HUES48 (cell line): ENCODE data around the gene TMEM174.
"Not testable (repeated sequence)": the region's sequence is repeated elsewhere in the genome, so short reads cannot be mapped to it uniquely, and the experiment has no call there.

Source experiments
- H3K27ac ChIP-seq: one replicate; pipeline ENCODE4 v1.7.0; 2013; ENCODE audit warnings: low read depth, low read length, inconsistent platforms
- H3K27me3 ChIP-seq: 2 replicates; pipeline ENCODE4 v1.6.1; 2013; ENCODE audit warnings: mild to moderate bottlenecking, low read length; ENCODE audit not compliant: control insufficient read depth, insufficient read depth
- H3K36me3 ChIP-seq: 2 replicates; pipeline ENCODE4 v1.6.1; 2013; ENCODE audit warnings: low read length; ENCODE audit not compliant: control insufficient read depth, insufficient read depth
- H3K4me1 ChIP-seq: 2 replicates; pipeline ENCODE4 v1.6.1; 2013; ENCODE audit warnings: mild to moderate bottlenecking, low read length; ENCODE audit not compliant: control insufficient read depth, insufficient read depth
- H3K4me3 ChIP-seq: 2 replicates; pipeline ENCODE4 v1.5.1; 2013; ENCODE audit warnings: mild to moderate bottlenecking, low read depth, low read length
- H3K9ac ChIP-seq: 2 replicates; pipeline ENCODE4 v1.6.1; 2013; ENCODE audit warnings: mild to moderate bottlenecking, low read depth, low read length, moderate library complexity
- H3K9me3 ChIP-seq: 2 replicates; pipeline ENCODE4 v1.6.1; 2013; ENCODE audit warnings: low read length; ENCODE audit not compliant: control insufficient read depth, insufficient read depth

The TMEM174 gene

DNA sequence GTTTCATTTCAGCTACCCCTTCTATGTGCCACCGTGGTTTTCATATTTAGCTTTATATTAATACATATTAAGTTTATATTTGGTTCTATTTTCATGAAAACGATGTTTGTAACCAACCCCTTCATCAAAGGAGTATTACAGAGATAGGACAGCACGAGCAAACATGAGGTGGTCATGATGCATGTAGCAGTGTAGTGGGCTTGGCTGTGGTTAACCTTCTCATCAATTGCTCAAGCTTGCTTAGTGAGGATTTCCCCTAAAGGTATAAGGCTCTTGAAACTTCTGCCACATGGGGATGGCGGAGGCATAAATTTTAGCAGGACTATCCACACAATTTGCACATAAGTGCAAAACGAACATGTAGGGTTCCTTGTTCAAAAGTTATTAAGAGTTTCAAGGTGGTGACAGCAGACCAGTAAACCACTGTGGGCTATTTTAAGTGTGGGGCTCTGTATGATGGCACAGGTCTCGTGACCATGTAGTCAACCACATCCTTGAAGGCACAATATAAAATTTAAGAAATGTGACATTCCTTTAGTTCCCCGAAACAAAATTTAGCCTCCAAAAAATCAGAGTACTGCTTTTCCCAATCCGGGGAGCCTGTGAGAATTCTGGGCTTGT is 24.8 kb downstream of the TMEM174 start:
- H3K4me1 ChIP-seq, result no peaks in the 10 kb centered on the region
- H3K27ac ChIP-seq, result no peak overlapping the region
- H3K27me3 ChIP-seq, result peaks cover 7% of the 10 kb centered on the region
- H3K9me3 ChIP-seq, result no peaks in the 10 kb centered on the region
- H3K4me3 ChIP-seq, result no peak overlapping the region
- no peak overlapping the region for H3K9ac ChIP-seq
- H3K36me3 ChIP-seq, result no peaks in the 10 kb centered on the region

DNA sequence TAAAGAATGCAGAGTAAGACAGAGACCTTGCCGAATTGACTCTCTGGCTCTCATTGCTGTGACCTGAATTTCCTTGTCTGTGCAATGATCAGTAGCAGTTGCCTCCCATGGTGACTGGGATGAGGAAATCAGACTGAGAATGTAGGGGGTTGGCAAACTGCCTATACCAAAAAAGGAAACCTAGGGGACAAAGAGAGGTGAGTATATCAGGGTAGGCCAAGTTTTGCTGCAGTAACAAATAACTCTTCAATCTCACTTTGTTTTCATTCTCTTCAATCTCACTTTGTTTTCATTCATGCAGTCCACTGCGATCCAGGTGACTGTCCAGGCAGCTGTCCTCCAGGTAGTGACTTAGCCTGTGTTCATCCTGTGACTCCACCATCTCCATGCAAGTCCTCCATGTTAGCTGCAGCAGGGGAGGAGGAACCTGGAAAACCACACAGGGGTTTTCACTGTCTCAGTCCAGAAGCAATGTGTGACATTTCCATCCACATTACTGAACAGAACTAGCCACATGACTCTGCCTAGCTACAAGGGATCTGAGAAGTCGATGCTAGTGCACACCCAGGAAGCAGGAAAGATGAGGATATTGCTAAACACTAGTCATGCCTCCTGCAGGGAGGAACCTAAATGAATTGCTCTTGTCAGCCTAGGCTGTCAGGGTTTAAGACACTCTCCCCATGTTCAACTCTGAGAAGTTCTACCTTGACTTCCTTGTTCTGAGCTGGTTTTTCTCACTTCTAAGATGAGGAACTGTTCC is 26.0 kb downstream of the TMEM174 start:
- Histone ChIP-seq H3K9ac (no peak overlapping the region), H3K4me3 (no peak overlapping the region), H3K27me3 (peaks cover 7% of the 10 kb centered on the region), H3K9me3 (no peaks in the 10 kb centered on the region), H3K27ac (no peak overlapping the region), H3K4me1 (no peaks in the 10 kb centered on the region), H3K36me3 (no peaks in the 10 kb centered on the region)

DNA sequence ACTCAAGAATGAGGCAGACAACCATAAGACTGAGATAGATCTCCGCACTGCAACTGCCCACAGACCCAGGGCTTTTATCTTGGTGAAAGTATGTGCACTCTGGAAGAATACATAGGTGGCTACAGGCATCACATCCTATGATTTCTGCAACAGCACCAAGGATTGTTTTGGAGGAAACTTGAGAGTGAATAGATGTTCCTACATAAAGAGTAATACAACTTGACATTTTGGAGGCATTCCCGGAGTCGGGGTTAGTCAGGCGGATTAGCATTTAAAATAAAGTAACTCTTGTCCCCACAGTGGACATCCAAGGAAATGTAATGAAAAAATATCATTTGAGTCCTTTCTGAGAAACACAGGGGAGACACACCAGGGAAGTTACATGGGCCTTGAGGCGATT is 26.7 kb downstream of the TMEM174 start:
- Histone ChIP-seq H3K9me3 (no peaks in the 10 kb centered on the region), H3K9ac (no peak overlapping the region), H3K4me3 (no peak overlapping the region), H3K36me3 (no peaks in the 10 kb centered on the region), H3K4me1 (no peaks in the 10 kb centered on the region), H3K27ac (no peak overlapping the region), H3K27me3 (peaks cover 7% of the 10 kb centered on the region)

DNA sequence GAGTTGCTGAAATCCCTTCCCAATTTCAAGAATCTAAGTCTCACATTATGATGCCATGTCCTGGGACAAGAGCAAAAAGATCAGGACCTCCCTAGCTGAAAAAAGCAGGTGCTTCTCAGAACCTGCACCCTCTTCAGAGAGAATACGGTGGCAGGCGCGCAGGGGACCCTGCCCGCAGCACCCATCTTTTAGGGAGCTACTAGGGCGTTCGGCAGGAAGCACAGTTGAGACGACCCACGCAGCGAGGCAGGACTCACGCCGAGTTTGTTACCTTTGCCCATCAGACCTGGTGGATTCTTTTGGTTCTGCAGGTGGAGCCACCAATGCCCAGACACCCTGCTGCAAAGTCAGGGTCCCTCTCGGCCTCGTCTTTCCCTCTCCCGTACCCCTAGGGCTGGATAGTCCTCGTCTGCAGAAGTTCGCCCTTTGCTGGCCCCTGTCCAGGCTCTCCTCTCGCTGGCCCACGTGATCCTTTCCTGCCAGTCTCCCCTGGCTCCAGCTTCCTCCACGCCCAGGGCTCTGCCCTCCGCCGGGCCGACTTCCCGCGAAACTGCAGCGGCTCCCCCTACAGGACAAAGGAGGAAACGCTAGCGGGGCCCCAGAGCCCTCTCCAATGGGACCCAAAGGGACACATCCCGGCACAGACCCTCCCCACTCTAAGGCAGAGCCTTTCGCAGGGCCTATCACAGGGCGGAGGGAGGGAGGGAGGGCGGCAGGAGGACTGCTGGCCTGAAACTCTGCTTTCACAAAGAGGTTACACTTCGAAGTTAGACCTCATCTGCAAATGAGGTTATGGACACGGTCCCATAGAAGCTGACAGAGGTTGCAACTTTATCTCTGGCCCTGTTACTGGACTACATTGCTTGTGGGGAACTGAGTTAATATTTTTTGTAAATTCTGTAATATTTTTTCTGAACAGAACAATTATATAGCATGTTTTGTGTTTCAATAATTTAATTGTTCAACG is 28.8 kb downstream of the TMEM174 start:
- peaks cover 7% of the 10 kb centered on the region for H3K27me3 ChIP-seq
- H3K4me1 ChIP-seq, result no peaks in the 10 kb centered on the region
- H3K27ac ChIP-seq, result no peak overlapping the region
- H3K36me3 ChIP-seq, result no peaks in the 10 kb centered on the region
- no peaks in the 10 kb centered on the region for H3K9me3 ChIP-seq
- no peak overlapping the region for H3K9ac ChIP-seq
- H3K4me3 ChIP-seq, result no peak overlapping the region; the same call in 1 of the 2 replicates

DNA sequence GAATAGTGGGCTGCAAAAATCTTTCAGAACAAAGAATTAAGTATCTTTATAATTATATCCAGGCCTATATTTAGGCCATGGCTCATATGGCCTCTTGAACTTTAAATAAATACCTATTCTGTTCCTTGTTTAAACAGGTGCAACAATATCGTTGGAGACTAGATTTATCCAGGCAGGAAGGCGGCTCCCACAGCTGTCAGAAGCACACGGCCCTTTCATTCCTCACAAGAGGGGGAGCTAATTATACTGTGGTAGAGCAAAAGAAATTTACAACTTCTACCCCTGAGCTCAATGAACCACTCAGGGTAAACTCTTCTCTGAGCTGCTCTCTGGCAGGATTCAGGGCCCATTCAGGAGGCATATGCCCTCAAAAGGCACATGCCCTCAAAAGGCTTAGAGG is 31.3 kb downstream of the TMEM174 start:
- Histone ChIP-seq H3K9ac (no peak overlapping the region), H3K9me3 (no peaks in the 10 kb centered on the region)

DNA sequence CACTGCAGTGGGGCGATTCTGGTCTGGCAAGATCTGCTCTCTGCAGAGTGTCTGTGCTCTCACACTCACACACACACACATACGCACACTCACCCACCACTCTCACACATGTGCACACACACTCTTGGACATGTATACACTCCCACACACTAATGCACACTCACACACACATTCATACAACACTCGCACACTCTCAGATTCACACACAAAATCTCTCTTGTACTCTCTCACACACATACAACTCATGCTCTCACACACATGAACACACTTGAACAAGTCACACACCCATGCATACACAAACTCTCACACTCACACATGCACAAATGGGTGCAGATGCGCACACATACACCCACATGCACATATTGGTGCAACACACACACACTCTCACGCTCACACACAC is 31.7 kb downstream of the TMEM174 start:
- no peaks in the 10 kb centered on the region for H3K36me3 ChIP-seq
- no peaks in the 10 kb centered on the region; the same call in 1 of the 2 replicates for H3K9me3 ChIP-seq
- H3K27me3 ChIP-seq, result peaks cover 7% of the 10 kb centered on the region
- H3K4me3 ChIP-seq, result no peak overlapping the region
- no peaks in the 10 kb centered on the region for H3K4me1 ChIP-seq
- no peak overlapping the region for H3K9ac ChIP-seq
- H3K27ac ChIP-seq, result no peak overlapping the region

More for the DNA sequence above, 31.3 kb downstream of the TMEM174 start:
- H3K36me3 ChIP-seq, result no peaks in the 10 kb centered on the region
- H3K4me1 ChIP-seq, result no peaks in the 10 kb centered on the region
- H3K27ac ChIP-seq, result no peak overlapping the region
- H3K27me3 ChIP-seq, result peaks cover 7% of the 10 kb centered on the region
- H3K4me3 ChIP-seq, result no peak overlapping the region

DNA sequence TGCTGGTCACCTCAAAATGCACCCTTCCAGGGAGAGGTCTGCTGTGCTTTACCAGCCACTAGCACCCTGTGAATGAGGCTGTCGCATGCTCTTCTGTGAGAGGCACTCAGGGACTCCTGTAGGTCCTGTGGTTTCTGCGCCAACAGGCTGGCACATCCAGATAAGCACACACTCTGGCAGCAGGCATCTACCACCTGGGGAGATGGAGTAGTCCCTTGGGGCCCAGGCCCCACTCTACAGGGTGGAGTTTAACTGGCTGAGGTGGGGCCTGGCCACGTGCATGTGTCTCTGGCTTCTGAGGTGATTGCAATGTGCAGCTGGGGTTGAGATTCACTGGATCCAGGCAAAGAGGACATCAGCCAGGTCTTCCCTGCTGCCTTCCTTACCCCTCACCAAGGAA is 32.3 kb downstream of the TMEM174 start:
- H3K27ac ChIP-seq, result no peak overlapping the region
- H3K36me3 ChIP-seq, result no peaks in the 10 kb centered on the region
- no peak overlapping the region for H3K9ac ChIP-seq
- H3K27me3 ChIP-seq, result peaks cover 7% of the 10 kb centered on the region
- H3K9me3 ChIP-seq, result no peaks in the 10 kb centered on the region; the same call in 1 of the 2 replicates
- H3K4me1 ChIP-seq, result no peaks in the 10 kb centered on the region
- H3K4me3 ChIP-seq, result no peak overlapping the region

DNA sequence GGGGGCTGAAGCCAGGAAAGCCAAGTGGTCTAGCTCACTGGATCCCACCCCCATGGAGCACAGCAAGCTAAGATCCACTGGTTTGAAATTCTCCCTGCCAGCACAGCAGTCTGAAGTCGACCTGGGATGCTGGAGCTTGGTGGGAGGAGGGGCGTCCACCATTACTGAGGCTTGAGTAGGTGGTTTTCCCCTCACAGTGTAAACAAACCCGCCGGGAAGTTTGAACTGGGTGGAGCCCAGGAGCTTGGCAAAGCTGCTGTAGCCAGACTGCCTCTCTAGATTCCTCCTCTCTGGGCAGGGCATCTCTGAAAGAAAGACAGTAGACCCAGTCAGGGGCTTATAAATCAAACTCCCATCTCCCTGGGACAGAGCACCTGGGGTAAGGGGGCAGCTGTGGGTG is 34.2 kb downstream of the TMEM174 start:
- not testable (repeated sequence) for H3K27me3 ChIP-seq, H3K4me3 ChIP-seq, H3K4me1 ChIP-seq, H3K36me3 ChIP-seq, H3K9ac ChIP-seq, H3K27ac ChIP-seq, H3K9me3 ChIP-seq

DNA sequence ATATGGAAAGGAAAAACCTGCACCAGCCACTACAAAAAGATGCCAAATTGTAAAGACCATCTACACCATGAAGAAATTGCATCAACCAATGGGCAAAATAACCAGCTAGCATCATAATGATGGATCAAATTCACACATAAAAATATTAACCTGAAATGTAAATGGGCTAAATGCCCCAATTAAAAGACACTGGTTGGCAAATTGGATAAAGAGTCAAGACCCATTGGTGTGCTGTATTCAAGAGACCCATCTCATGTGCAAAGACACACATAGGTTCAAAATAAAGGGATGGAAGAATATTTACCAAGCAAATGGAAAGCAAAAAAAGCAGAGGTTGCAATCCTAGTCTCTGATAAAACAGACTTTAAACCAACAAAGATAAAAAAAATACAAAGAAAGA is 36.1 kb downstream of the TMEM174 start:
- H3K9ac ChIP-seq, H3K9me3 ChIP-seq, H3K36me3 ChIP-seq, H3K27me3 ChIP-seq, H3K27ac ChIP-seq, H3K4me1 ChIP-seq, H3K4me3 ChIP-seq: not testable (repeated sequence)

DNA sequence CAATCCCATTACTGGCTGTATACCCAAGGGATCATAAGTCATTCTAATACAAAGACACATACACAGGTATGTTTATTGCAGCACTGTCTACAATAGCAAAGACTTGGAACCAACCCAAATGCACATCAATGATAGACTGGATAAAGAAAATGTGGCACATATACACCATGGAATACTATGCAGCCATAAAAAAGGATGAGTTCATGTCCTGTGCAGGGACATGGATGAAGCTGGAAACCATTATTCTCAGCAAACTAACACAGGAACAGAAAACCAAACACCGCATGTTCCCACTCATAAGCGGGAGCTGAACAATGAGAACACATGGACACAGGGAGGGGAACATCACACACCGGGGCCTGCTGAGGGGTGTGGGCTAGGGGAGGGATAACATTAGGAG is 39.7 kb downstream of the TMEM174 start:
- not testable (repeated sequence) for H3K36me3 ChIP-seq, H3K9me3 ChIP-seq, H3K27ac ChIP-seq, H3K4me3 ChIP-seq, H3K9ac ChIP-seq
- peaks cover 23% of the 10 kb centered on the region for H3K4me1 ChIP-seq
- H3K27me3 ChIP-seq, result peaks cover 43% of the 10 kb centered on the region
